ENCODE data around the gene CFL1. TPM values are rescaled to one million over a fixed set of nuclear protein-coding genes. Genes with fewer than 3 reads are reported as not detected.

The CFL1 gene
- total and polyA plus RNA-seq, 2 donors (not counting 1 experiment from before 2014, with no cell fraction given): 680 to 1,603 TPM

DNA sequence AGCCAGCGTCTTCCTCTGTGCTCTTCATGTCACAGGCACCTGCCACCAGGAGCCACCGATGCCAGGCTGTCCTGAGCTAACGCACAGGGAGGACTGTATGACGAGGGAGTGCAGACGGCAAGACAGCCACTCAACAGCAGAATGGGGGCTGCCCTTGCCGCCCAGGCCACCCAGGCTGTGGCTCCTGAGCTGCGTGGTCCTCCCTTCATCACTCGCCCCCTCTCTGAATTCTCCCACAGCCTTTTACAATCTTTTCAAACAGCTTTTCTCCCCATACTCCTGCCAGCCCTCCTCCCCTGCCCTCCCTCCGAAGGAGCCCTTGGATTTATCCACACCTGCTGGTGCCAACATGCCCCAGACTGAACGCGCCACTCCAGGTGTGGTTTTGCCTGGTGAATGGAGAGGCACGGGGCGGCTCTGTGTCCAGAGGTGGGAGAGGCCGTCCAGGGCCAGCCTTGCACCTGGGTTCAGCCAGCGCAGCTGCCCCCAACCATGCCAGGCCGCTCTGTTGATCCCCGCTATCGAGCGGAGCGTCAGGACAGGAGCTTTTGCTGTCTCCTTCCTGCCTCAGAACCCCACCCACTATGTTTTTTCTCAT, 49.1 kb downstream of the CFL1 start:
- Histone ChIP-seq H3K4me2 (ENCODE audit: extremely low read depth, insufficient read depth, low read length) (no peak overlapping the region), H3K36me3 (ENCODE audit: control insufficient read depth, insufficient read depth, low read length) (no peaks in the 10 kb centered on the region), H3K4me3 (replicated peaks in 1 of 4; ENCODE audit: control extremely low read depth in 1 of 4, insufficient read depth in 1 of 4, low read depth in 3 of 4, low read length in 4 of 4) (no peak overlapping the region), H3K27me3 (ENCODE audit: control insufficient read depth, insufficient read depth, low read length) (peaks cover 3% of the 10 kb centered on the region), H3K27ac (ENCODE audit: insufficient read depth, low read length) (no peak overlapping the region), H3K4me1 (ENCODE audit: control insufficient read depth, extremely low read depth, insufficient read depth, low read length) (no peaks in the 10 kb centered on the region), H3K79me2 (ENCODE audit: control insufficient read depth, insufficient read depth, low read length) (no peaks in the 10 kb centered on the region), H3K9me3 (ENCODE audit: control insufficient read depth, insufficient read depth, low read depth, low read length) (no peaks in the 10 kb centered on the region), H2AFZ (ENCODE audit: low read length) (no peak overlapping the region), H4K20me1 (ENCODE audit: control insufficient read depth, extremely low read depth, insufficient read depth, low read length) (no peaks in the 10 kb centered on the region), H3K9ac (ENCODE audit: insufficient read depth, low read length) (no peak overlapping the region)
- no peak for DNase-seq (ENCODE audit: low read depth in 2 of 2)
- TF ChIP-seq EZH2 (IDR thresholded peaks at IDR 0.05; ENCODE audit: low read length, missing control alignments) (no peak), CTCF (conservative IDR thresholded peaks at IDR 0.05 in 1 of 2, IDR thresholded peaks at IDR 0.05 in 1 of 2; ENCODE audit: low read depth in 1 of 2, low read length in 2 of 2) (no peak)

GRCh38 chr11:65806979-65807378, 51.0 kb downstream of the CFL1 start:
- H3K4me3 ChIP-seq (replicated peaks in 1 of 4; ENCODE audit: control extremely low read depth in 1 of 4, insufficient read depth in 1 of 4, low read depth in 3 of 4, low read length in 4 of 4): no peak overlapping the region
- no peak for TF ChIP-seq CTCF (conservative IDR thresholded peaks at IDR 0.05 in 1 of 2, IDR thresholded peaks at IDR 0.05 in 1 of 2; ENCODE audit: low read depth in 1 of 2, low read length in 2 of 2)
- H3K27ac ChIP-seq (ENCODE audit: insufficient read depth, low read length): no peak overlapping the region
- no peaks in the 10 kb centered on the region for H3K36me3 ChIP-seq (ENCODE audit: control insufficient read depth, insufficient read depth, low read length)
- no peak overlapping the region for H3K4me2 ChIP-seq (ENCODE audit: extremely low read depth, insufficient read depth, low read length)
- no peaks in the 10 kb centered on the region for H3K4me1 ChIP-seq (ENCODE audit: control insufficient read depth, extremely low read depth, insufficient read depth, low read length)
- no peaks in the 10 kb centered on the region for H3K9me3 ChIP-seq (ENCODE audit: control insufficient read depth, insufficient read depth, low read depth, low read length)
- H2AFZ ChIP-seq (ENCODE audit: low read length): no peak overlapping the region
- peaks cover 15% of the 10 kb centered on the region for H3K27me3 ChIP-seq (ENCODE audit: control insufficient read depth, insufficient read depth, low read length)
- H3K9ac ChIP-seq (ENCODE audit: insufficient read depth, low read length): no peak overlapping the region
- DNase-seq (ENCODE audit: low read depth in 2 of 2): no peak
- no peaks in the 10 kb centered on the region for H4K20me1 ChIP-seq (ENCODE audit: control insufficient read depth, extremely low read depth, insufficient read depth, low read length)
- no peaks in the 10 kb centered on the region for H3K79me2 ChIP-seq (ENCODE audit: control insufficient read depth, insufficient read depth, low read length)

Other genes starting within 250 kb of the CFL1 start
- gene MAP3K11, start 244.0 kb downstream of the CFL1 start, total RNA-seq: 16.7 and 19.3 TPM in 2 replicates
- 10.6 and 14.7 TPM in 2 replicates for gene MAP3K11, start 244.0 kb downstream of the CFL1 start, polyA plus RNA-seq
- gene PCNX3, start 242.4 kb downstream of the CFL1 start, total RNA-seq: 11.0 and 14.7 TPM in 2 replicates
- 8.0 and 14.5 TPM in 2 replicates for gene PCNX3, start 242.4 kb downstream of the CFL1 start, polyA plus RNA-seq
- 13.6 and 32.5 TPM in 2 replicates for gene SIPA1, start 220.1 kb downstream of the CFL1 start, total RNA-seq
- 7.8 and 15.4 TPM in 2 replicates for gene SIPA1, start 220.1 kb downstream of the CFL1 start, polyA plus RNA-seq
- 13.9 and 15.7 TPM in 2 replicates for gene RELA, start 195.3 kb downstream of the CFL1 start, total RNA-seq
- gene RELA, start 195.3 kb downstream of the CFL1 start, polyA plus RNA-seq: 23.0 and 31.8 TPM in 2 replicates
- 31.3 and 50.4 TPM in 2 replicates for gene KAT5, start 145.9 kb downstream of the CFL1 start, total RNA-seq
- 27.8 and 34.0 TPM in 2 replicates for gene KAT5, start 145.9 kb downstream of the CFL1 start, polyA plus RNA-seq
- gene RNASEH2C, start 137.4 kb downstream of the CFL1 start, total RNA-seq: 19.5 and 29.1 TPM in 2 replicates
- 12.6 and 17.9 TPM in 2 replicates for gene RNASEH2C, start 137.4 kb downstream of the CFL1 start, polyA plus RNA-seq
- 5.1 and 6.3 TPM in 2 replicates for gene AP5B1, start 77.2 kb downstream of the CFL1 start, total RNA-seq
- 1.6 and 2.0 TPM in 2 replicates for gene AP5B1, start 77.2 kb downstream of the CFL1 start, polyA plus RNA-seq
- gene OVOL1, start 71.1 kb downstream of the CFL1 start, total RNA-seq: not detected in 2 replicates
- gene OVOL1, start 71.1 kb downstream of the CFL1 start, polyA plus RNA-seq: not detected in 2 replicates
- 2.3 and 3.1 TPM in 2 replicates for gene SNX32, start 24.2 kb downstream of the CFL1 start, total RNA-seq
- gene SNX32, start 24.2 kb downstream of the CFL1 start, polyA plus RNA-seq: 0.33 and 0.66 TPM in 2 replicates
- gene MUS81, start 2.3 kb upstream of the CFL1 start, total RNA-seq: 38.8 and 56.8 TPM in 2 replicates
- 18.7 and 23.6 TPM in 2 replicates for gene MUS81, start 2.3 kb upstream of the CFL1 start, polyA plus RNA-seq
- 48.0 and 74.0 TPM in 2 replicates for gene EFEMP2, start 14.6 kb upstream of the CFL1 start, total RNA-seq
- 156 and 161 TPM in 2 replicates for gene EFEMP2, start 14.6 kb upstream of the CFL1 start, polyA plus RNA-seq
- gene CTSW, start 21.7 kb upstream of the CFL1 start, total RNA-seq: not detected in 2 replicates
- 0.10 TPM in 1 of 2 replicates, not detected in the other for gene CTSW, start 21.7 kb upstream of the CFL1 start, polyA plus RNA-seq
- 134 and 168 TPM in 2 replicates for gene FIBP, start 30.3 kb upstream of the CFL1 start, total RNA-seq
- 81.0 and 132 TPM in 2 replicates for gene FIBP, start 30.3 kb upstream of the CFL1 start, polyA plus RNA-seq
- 83.7 and 118 TPM in 2 replicates for gene CCDC85B, start 32.5 kb upstream of the CFL1 start, total RNA-seq
- 18.1 and 20.6 TPM in 2 replicates for gene CCDC85B, start 32.5 kb upstream of the CFL1 start, polyA plus RNA-seq
- 7.4 and 8.8 TPM in 2 replicates for gene FOSL1, start 42.2 kb upstream of the CFL1 start, total RNA-seq
- gene FOSL1, start 42.2 kb upstream of the CFL1 start, polyA plus RNA-seq: 3.5 and 26.9 TPM in 2 replicates
- 18.0 and 26.6 TPM in 2 replicates for gene C11orf68, start 60.9 kb upstream of the CFL1 start, total RNA-seq
- 27.6 and 57.2 TPM in 2 replicates for gene C11orf68, start 60.9 kb upstream of the CFL1 start, polyA plus RNA-seq
- gene DRAP1, start 61.2 kb upstream of the CFL1 start, total RNA-seq: 155 and 300 TPM in 2 replicates
- 130 and 275 TPM in 2 replicates for gene DRAP1, start 61.2 kb upstream of the CFL1 start, polyA plus RNA-seq
- gene TSGA10IP, start 87.3 kb upstream of the CFL1 start, total RNA-seq: 0.17 TPM in 1 of 2 replicates, not detected in the other
- 0.06 TPM in 1 of 2 replicates, not detected in the other for gene TSGA10IP, start 87.3 kb upstream of the CFL1 start, polyA plus RNA-seq
- gene SART1, start 103.6 kb upstream of the CFL1 start, total RNA-seq: 39.0 and 43.3 TPM in 2 replicates
- gene SART1, start 103.6 kb upstream of the CFL1 start, polyA plus RNA-seq: 17.4 and 23.9 TPM in 2 replicates
- 23.4 and 23.5 TPM in 2 replicates for gene EIF1AD, start 144.0 kb upstream of the CFL1 start, total RNA-seq
- 26.2 and 30.0 TPM in 2 replicates for gene EIF1AD, start 144.0 kb upstream of the CFL1 start, polyA plus RNA-seq
- gene BANF1, start 144.3 kb upstream of the CFL1 start, total RNA-seq: 18.5 and 19.0 TPM in 2 replicates
- gene BANF1, start 144.3 kb upstream of the CFL1 start, polyA plus RNA-seq: 156 and 269 TPM in 2 replicates
- 1.8 and 11.1 TPM in 2 replicates for gene CST6, start 153.8 kb upstream of the CFL1 start, total RNA-seq
- 0.41 and 0.76 TPM in 2 replicates for gene CST6, start 153.8 kb upstream of the CFL1 start, polyA plus RNA-seq
- gene CATSPER1, start 168.3 kb upstream of the CFL1 start, total RNA-seq: not detected in 2 replicates
- gene CATSPER1, start 168.3 kb upstream of the CFL1 start, polyA plus RNA-seq: 0.28 TPM in 1 of 2 replicates, not detected in the other
- under 0.01 TPM in 1 of 2 replicates, not detected in the other for gene GAL3ST3, start 191.0 kb upstream of the CFL1 start, total RNA-seq
- not detected in 2 replicates for gene GAL3ST3, start 191.0 kb upstream of the CFL1 start, polyA plus RNA-seq
- 108 TPM in 2 replicates for gene SF3B2, start 194.2 kb upstream of the CFL1 start, total RNA-seq
- 87.7 and 122 TPM in 2 replicates for gene SF3B2, start 194.2 kb upstream of the CFL1 start, polyA plus RNA-seq
- 16.4 and 25.9 TPM in 2 replicates for gene PACS1, start 212.1 kb upstream of the CFL1 start, total RNA-seq
- gene PACS1, start 212.1 kb upstream of the CFL1 start, polyA plus RNA-seq: 27.7 and 28.5 TPM in 2 replicates